DMS153 (cell line): ENCODE data around the gene TRIM49B.
"Not testable (repeated sequence)": the region's sequence is repeated elsewhere in the genome, so short reads cannot be mapped to it uniquely, and the experiment has no call there.

Source experiments
- DNase-seq: peaks from one replicate; lab custom pipeline; 2025; lab: John Stamatoyannopoulos, UW

Gene TRIM49B

GRCh38 chr11:49028523-49028922, at the start of gene TRIM49B:
TRIM49B (plus strand) TSS chr11:49028823; CDS start chr11:49031600, 2,777 bp downstream.
- not testable (repeated sequence) for DNase-seq

- not testable (repeated sequence) for DNase-seq
Observed at GRCh38 chr11:48983785-48984184, 44.8 kb upstream of the TRIM49B start, which contains the start of gene TRIM51G. TRIM51G (minus strand) TSS chr11:48983885; CDS start chr11:48981695, 2,190 bp downstream.

- DNase-seq: not testable (repeated sequence)
Observed at GRCh38 chr11:49048229-49048628, 19.6 kb downstream of the TRIM49B start.

- DNase-seq: not testable (repeated sequence)
Observed at GRCh38 chr11:49049821-49050220, 21.2 kb downstream of the TRIM49B start.

- DNase-seq: not testable (repeated sequence)
Observed at GRCh38 chr11:49059012-49059411, 30.4 kb downstream of the TRIM49B start, which contains the start of gene TRIM64C. TRIM64C (minus strand) TSS chr11:49059112; CDS start chr11:49059112, 0 bp downstream.

GRCh38 chr11:49069897-49070296, 41.3 kb downstream of the TRIM49B start:
- not testable (repeated sequence) for DNase-seq
